ENCODE results near the gene CST3. TPM values are rescaled to one million over a fixed set of nuclear protein-coding genes. Genes with fewer than 3 reads are reported as not detected.
A peak's percentile ranks its signal among the peaks of the same experiment; 100 is the strongest.

CST3 gene
- total and polyA plus RNA-seq, 10 of the 15 experiments (the other 5 are each of a cell fraction or from before 2014, with no cell fraction given), result 11.8 to 127 (median 57.8) TPM

DNA sequence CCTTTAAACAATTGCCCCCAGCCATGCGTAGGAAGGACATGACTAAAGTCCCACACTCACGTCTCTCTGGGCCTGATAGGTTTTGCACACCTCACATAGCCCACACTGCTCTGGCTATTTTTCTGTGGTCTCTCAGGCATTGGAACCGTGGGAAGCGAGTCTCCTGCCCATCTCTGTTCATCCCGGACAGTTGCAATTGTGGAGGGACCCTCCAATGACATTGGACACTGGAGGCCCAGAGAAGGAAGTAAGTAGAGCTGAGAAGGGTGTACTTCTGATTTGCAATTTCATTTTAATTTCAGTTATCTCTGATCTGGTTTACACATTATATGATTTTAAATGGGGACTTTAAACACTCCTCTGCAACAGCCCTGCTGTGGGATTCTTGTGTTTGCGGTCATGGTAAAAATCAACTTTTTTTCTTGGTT lies 23.3 kb upstream of the CST3 start (continued):
- TF ChIP-seq, protein P1, sequence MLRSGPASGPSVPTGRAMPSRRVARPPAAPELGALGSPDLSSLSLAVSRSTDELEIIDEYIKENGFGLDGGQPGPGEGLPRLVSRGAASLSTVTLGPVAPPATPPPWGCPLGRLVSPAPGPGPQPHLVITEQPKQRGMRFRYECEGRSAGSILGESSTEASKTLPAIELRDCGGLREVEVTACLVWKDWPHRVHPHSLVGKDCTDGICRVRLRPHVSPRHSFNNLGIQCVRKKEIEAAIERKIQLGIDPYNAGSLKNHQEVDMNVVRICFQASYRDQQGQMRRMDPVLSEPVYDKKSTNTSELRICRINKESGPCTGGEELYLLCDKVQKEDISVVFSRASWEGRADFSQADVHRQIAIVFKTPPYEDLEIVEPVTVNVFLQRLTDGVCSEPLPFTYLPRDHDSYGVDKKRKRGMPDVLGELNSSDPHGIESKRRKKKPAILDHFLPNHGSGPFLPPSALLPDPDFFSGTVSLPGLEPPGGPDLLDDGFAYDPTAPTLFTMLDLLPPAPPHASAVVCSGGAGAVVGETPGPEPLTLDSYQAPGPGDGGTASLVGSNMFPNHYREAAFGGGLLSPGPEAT (IDR thresholded peaks at IDR 0.05; ENCODE audit: low read depth), result no peak
- no peak for TF ChIP-seq TCF12 (IDR thresholded peaks at IDR 0.05; ENCODE audit: low read depth, low read length)
- no peak for TF ChIP-seq ATF7 (IDR thresholded peaks at IDR 0.05; ENCODE audit: low read depth)

DNA sequence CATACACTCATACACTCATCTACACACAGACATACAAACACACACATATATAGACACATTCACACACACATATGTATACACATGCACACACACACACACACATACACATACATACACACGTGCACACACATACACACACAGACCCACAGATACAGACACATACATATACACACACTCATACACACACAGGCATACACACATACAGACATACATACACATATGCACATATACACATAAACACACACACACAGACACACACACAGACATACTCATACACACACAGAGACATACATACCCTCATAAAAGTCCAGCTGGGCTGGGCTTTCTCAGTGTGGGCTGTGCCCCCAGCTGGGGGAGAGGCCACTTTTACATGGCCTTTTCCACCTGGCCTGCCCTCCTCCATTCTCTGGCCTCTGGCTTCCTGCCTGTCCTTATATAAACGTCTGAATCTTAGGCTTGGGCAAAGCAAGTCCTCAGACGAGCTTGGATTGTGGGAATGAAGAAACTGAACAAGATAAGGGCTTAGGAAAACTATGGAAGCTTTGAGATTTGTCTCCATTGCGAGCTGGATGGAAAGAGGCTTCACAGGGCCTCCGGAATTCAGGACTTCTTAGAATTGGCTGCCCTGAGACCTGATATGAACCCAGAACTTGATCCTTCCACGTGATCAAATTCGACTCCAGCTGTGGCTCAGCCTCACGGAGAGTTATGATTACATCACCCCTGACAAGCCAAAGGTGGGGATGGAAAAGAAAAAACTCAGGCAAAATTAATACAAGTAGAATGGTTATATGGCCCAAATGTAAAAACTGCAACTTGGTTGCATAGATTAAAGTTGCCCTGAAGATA lies 22.5 kb upstream of the CST3 start:
- POLR2A ChIA-PET, result no interaction called here
- intact Hi-C loops (cut with micrococcal nuclease; ENCODE audit: unreplicated experiment) (no loop called here), in situ Hi-C loops (cut with MboI) (no loop called here)
- SMC1A ChIA-PET (ENCODE audit: uncharacterized antibody, unreplicated experiment), result no interaction called here
- no peak overlapping the region for H3K27ac ChIP-seq (ENCODE audit: control insufficient read depth, insufficient read depth)
- DNase-seq (ENCODE audit: low read depth, low spot score) (no peak), ATAC-seq (no peak), FAIRE-seq (no peak)
- no peak overlapping the region for H3K4me3 ChIP-seq
- H3K27me3 ChIP-seq (replicated peaks in 1 of 2; ENCODE audit: control insufficient read depth in 2 of 2, insufficient read depth in 2 of 2, low read length in 1 of 2), result no peaks in the 10 kb centered on the region
- BruUV-seq (replicated peaks), result no TSS peak
- RAD21 ChIA-PET (ENCODE audit: unreplicated experiment), result no interaction called here
- H2AFZ ChIP-seq (ENCODE audit: control insufficient read depth, low read depth, low read length), result no peak overlapping the region
- 21% methylated on average over 8 of the region's 8 CpGs for WGBS (ENCODE audit: insufficient coverage, insufficient replicate concordance, low lambda C conversion rate, missing lambda C conversion rate)
- no peaks in the 10 kb centered on the region for H3K36me3 ChIP-seq (ENCODE audit: control insufficient read depth in 2 of 2, insufficient read depth in 2 of 2, low read length in 1 of 2)
- no peaks in the 10 kb centered on the region for H4K20me1 ChIP-seq (ENCODE audit: control insufficient read depth, insufficient read depth)
- H3K9ac ChIP-seq (ENCODE audit: control insufficient read depth, insufficient read depth, low read length), result no peak overlapping the region
- no peaks in the 10 kb centered on the region for H3K79me2 ChIP-seq (ENCODE audit: control insufficient read depth, insufficient read depth, low read length)
- no peak overlapping the region for H3K4me2 ChIP-seq (ENCODE audit: control insufficient read depth, insufficient read depth)
- CTCF ChIA-PET, result no interaction called here
- no peaks in the 10 kb centered on the region for H3K9me3 ChIP-seq (replicated peaks; ENCODE audit: control insufficient read depth, insufficient read depth, low read length)
- peaks cover 6% of the 10 kb centered on the region for H3K4me1 ChIP-seq (ENCODE audit: control insufficient read depth, insufficient read depth, low read length)
- no peak for TF ChIP-seq MXI1 (IDR thresholded peaks at IDR 0.05; ENCODE audit: low read depth, low read length)
- 0 out of 2 replicates have a peak, but pooled peaks have one; percentile 41 for TF ChIP-seq FOXK2 (IDR thresholded peaks at IDR 0.05)
- no peak for TF ChIP-seq BACH1 (IDR thresholded peaks at IDR 0.05; ENCODE audit: borderline replicate concordance)
- no peak for TF ChIP-seq SIN3A (IDR thresholded peaks at IDR 0.05; ENCODE audit: low read depth, low read length)
- TF ChIP-seq, protein P2, sequence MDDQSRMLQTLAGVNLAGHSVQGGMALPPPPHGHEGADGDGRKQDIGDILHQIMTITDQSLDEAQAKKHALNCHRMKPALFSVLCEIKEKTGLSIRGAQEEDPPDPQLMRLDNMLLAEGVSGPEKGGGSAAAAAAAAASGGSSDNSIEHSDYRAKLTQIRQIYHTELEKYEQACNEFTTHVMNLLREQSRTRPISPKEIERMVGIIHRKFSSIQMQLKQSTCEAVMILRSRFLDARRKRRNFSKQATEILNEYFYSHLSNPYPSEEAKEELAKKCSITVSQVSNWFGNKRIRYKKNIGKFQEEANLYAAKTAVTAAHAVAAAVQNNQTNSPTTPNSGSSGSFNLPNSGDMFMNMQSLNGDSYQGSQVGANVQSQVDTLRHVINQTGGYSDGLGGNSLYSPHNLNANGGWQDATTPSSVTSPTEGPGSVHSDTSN (IDR thresholded peaks at IDR 0.05; ENCODE audit: insufficient replicate concordance, low read depth, low read length), result no peak
- TF ChIP-seq SRF (IDR thresholded peaks at IDR 0.05; ENCODE audit: low read depth in 2 of 2, low read length in 2 of 2), result no peak
- TF ChIP-seq POLR2AphosphoS5 (IDR thresholded peaks at IDR 0.05; ENCODE audit: low read length), result no peak
- TF ChIP-seq, protein P3, sequence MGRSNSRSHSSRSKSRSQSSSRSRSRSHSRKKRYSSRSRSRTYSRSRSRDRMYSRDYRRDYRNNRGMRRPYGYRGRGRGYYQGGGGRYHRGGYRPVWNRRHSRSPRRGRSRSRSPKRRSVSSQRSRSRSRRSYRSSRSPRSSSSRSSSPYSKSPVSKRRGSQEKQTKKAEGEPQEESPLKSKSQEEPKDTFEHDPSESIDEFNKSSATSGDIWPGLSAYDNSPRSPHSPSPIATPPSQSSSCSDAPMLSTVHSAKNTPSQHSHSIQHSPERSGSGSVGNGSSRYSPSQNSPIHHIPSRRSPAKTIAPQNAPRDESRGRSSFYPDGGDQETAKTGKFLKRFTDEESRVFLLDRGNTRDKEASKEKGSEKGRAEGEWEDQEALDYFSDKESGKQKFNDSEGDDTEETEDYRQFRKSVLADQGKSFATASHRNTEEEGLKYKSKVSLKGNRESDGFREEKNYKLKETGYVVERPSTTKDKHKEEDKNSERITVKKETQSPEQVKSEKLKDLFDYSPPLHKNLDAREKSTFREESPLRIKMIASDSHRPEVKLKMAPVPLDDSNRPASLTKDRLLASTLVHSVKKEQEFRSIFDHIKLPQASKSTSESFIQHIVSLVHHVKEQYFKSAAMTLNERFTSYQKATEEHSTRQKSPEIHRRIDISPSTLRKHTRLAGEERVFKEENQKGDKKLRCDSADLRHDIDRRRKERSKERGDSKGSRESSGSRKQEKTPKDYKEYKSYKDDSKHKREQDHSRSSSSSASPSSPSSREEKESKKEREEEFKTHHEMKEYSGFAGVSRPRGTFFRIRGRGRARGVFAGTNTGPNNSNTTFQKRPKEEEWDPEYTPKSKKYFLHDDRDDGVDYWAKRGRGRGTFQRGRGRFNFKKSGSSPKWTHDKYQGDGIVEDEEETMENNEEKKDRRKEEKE (IDR thresholded peaks at IDR 0.05), result no peak
- TF ChIP-seq, protein P4, sequence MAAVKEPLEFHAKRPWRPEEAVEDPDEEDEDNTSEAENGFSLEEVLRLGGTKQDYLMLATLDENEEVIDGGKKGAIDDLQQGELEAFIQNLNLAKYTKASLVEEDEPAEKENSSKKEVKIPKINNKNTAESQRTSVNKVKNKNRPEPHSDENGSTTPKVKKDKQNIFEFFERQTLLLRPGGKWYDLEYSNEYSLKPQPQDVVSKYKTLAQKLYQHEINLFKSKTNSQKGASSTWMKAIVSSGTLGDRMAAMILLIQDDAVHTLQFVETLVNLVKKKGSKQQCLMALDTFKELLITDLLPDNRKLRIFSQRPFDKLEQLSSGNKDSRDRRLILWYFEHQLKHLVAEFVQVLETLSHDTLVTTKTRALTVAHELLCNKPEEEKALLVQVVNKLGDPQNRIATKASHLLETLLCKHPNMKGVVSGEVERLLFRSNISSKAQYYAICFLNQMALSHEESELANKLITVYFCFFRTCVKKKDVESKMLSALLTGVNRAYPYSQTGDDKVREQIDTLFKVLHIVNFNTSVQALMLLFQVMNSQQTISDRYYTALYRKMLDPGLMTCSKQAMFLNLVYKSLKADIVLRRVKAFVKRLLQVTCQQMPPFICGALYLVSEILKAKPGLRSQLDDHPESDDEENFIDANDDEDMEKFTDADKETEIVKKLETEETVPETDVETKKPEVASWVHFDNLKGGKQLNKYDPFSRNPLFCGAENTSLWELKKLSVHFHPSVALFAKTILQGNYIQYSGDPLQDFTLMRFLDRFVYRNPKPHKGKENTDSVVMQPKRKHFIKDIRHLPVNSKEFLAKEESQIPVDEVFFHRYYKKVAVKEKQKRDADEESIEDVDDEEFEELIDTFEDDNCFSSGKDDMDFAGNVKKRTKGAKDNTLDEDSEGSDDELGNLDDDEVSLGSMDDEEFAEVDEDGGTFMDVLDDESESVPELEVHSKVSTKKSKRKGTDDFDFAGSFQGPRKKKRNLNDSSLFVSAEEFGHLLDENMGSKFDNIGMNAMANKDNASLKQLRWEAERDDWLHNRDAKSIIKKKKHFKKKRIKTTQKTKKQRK (IDR thresholded peaks at IDR 0.05; ENCODE audit: low read depth, low read length), result no peak

All from GM12878 (cell line).